Choroid plexus epithelial cell (primary cell): ENCODE data around the gene CREB5.

Experiments used
- DNase-seq: peaks from one replicate; pipeline ENCODE4 v3.0.0-alpha.2; 2010; ENCODE audit warnings: low read depth
- H3K4me3 ChIP-seq: 2 replicates; pipeline ENCODE4 v1.5.1; 2011; ENCODE audit warnings: low read depth, mild to moderate bottlenecking, control low read depth, low read length, moderate library complexity
- CTCF ChIP-seq: conservative IDR thresholded peaks from 2 replicates; pipeline ENCODE4 v1.5.1; 2011; ENCODE audit warnings: low read depth, mild to moderate bottlenecking, control low read depth, inconsistent platforms, low read length, moderate library complexity

CREB5 gene

GRCh38 chr7:28618383-28618782, 206.1 kb downstream of the CREB5 start:
- no peak for DNase-seq
- no peak for TF ChIP-seq CTCF
- no peak overlapping the region for H3K4me3 ChIP-seq

- no peak for DNase-seq
- TF ChIP-seq CTCF = no peak
- H3K4me3 ChIP-seq = no peak overlapping the region
Observed at GRCh38 chr7:28619256-28619655, 206.9 kb downstream of the CREB5 start.

DNA sequence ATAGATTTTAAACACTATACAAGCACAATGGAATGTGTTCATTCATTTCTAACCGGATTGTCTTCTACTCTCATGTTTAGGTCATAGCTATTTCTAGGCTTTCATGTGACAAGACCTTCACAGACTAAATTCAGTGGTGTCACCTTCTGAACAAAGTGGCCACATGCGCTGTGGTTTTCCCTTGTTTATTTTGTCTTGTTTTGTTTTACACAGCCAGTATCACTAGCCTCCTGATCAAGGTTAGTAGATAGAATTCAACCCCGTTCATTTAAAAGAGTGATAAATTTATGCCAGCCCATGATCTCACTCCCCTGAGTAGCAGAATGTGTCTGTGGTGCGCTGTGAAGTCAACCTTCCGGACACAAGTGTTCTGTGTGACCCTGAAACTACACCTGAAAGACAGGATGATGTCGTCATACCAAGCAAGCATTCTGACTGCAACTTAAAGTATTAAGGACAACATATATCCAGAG, 209.1 kb downstream of the CREB5 start:
- no peak for TF ChIP-seq CTCF
- no peak for DNase-seq

GRCh38 chr7:28623105-28623730, 210.9 kb downstream of the CREB5 start:
- DNase-seq = peak; percentile 64
- TF ChIP-seq CTCF = no peak

More for the DNA sequence above, 209.1 kb downstream of the CREB5 start:
- no peak overlapping the region for H3K4me3 ChIP-seq

DNA sequence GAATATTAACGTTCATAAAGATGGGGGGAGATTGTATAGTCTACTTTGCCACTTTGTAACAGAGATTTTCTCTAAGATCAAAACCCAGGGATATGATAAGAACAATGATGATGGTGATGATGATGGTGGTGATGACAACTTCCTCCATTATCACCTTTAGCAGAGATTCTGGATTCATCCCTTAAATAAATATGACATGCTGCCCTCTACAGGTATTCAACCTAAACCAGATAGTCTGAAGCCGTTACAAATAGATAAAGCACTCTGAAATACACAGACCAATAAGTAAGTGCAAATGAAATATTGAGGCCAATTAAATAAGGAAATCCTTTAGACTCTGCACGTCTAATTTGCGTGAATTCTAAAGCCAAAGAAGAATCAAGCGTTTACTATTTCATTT, 211.5 kb downstream of the CREB5 start:
- DNase-seq = peak; percentile 5
- no peak overlapping the region for H3K4me3 ChIP-seq
- TF ChIP-seq CTCF = no peak

More at GRCh38 chr7:28623105-28623730, 210.9 kb downstream of the CREB5 start:
- H3K4me3 ChIP-seq = no peak overlapping the region

GRCh38 chr7:28625432-28625831, 213.1 kb downstream of the CREB5 start:
- TF ChIP-seq CTCF = no peak

DNA sequence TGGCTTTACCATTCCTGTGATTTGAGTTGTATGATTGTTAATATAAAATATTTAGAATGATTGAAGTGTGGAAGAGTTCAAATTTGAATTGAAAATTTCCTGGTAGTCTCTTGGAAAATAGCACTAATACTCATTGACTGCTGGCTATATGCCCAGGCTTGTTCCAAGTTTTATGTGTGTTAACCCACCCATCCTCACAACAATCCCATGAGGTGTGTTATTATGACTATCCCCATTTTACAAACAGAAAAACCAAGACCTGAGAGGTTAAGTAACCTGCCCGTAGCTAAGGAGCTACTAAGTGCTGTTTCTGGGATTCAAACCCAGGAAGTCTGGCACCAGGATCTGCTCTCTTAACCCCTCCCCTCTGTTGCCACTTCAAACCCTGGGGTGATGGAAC, 213.9 kb downstream of the CREB5 start:
- no peak for TF ChIP-seq CTCF
- H3K4me3 ChIP-seq = no peak overlapping the region
- no peak for DNase-seq

More at GRCh38 chr7:28625432-28625831, 213.1 kb downstream of the CREB5 start:
- no peak for DNase-seq
- no peak overlapping the region for H3K4me3 ChIP-seq
